Measurements from ENCODE around the gene TACR1.

DNA sequence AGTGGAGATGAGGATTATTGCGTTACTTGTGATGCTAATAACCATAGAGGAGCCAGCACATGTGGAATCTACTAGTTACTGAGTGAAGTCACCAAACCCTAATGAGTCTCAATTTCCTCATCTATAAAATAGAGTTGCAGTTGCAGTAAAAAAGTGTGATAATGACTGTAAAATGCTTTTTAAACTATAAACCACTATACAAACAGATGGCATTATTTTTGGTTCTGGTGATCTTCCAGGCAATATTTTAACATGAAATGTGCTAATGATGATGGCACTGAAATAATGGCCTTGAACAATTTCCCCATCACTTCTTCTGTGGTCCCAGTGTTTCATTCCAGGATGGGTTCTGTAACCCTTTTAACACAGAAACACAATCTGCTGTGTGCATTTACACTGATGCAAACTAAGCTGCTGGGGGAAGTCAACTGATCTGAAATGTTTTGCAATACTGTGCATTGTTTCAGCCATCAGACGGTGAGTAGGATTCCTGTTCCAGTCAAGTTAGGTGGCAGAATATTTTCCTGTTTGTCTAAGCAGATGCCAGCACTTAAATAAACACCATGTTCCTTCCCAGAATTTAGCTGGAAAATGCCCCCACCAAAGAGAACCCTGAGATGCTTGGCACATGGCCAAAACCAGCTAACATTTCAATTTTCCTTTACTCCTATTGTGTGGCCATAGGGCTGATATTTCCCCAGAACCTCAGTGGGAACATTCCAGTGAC, 52.6 kb downstream of the TACR1 start:
- no peak for TF ChIP-seq FOXM1 (IDR thresholded peaks at IDR 0.05; ENCODE audit: borderline replicate concordance, low read depth)
- TF ChIP-seq NFIC (IDR thresholded peaks at IDR 0.05) = no peak
- no peak for TF ChIP-seq RAD21 (IDR thresholded peaks at IDR 0.05; ENCODE audit: low read depth)
- no peak for TF ChIP-seq EP300 (IDR thresholded peaks at IDR 0.05; ENCODE audit: borderline replicate concordance)
- TF ChIP-seq REST (IDR thresholded peaks at IDR 0.05; ENCODE audit: low read depth) = no peak
- no peak for TF ChIP-seq TAF1 (IDR thresholded peaks at IDR 0.05; ENCODE audit: low read depth)
- no peak for TF ChIP-seq YY1 (IDR thresholded peaks at IDR 0.05; ENCODE audit: low read depth)
- TF ChIP-seq TCF12 (IDR thresholded peaks at IDR 0.05; ENCODE audit: low read depth) = no peak
- TF ChIP-seq EGR1 (IDR thresholded peaks at IDR 0.05) = no peak
- no peak for TF ChIP-seq MAX (IDR thresholded peaks at IDR 0.05)
- no peak for TF ChIP-seq USF1 (IDR thresholded peaks at IDR 0.05)
